Chondrocyte (in vitro differentiated cells): ENCODE data around the gene ARID5B. TPM values are rescaled to one million over a fixed set of nuclear protein-coding genes. Genes with fewer than 3 reads are reported as not detected.

ENCODE experiments used
- DNase-seq: peaks from one replicate; pipeline ENCODE4 v3.0.0; 2021; ENCODE audit warnings: mixed read lengths, low spot score
- H3K27ac Mint-ChIP-seq: one replicate; pipeline ENCODE4 v1.8.0; 2021; ENCODE audit warnings: mild to moderate bottlenecking, moderate library complexity, mixed read lengths; ENCODE audit not compliant: unreplicated experiment
- H3K27me3 Mint-ChIP-seq: 2 replicates; pipeline ENCODE4 v1.8.0; 2021; ENCODE audit warnings: low read depth, mixed read lengths
- H3K36me3 Mint-ChIP-seq: 2 replicates; pipeline ENCODE4 v1.8.0; 2021; ENCODE audit warnings: low read depth, mixed read lengths
- H3K4me1 Mint-ChIP-seq: 2 replicates; pipeline ENCODE4 v1.8.0; 2021; ENCODE audit warnings: low read depth, mild to moderate bottlenecking, mixed read lengths
- H3K4me3 Mint-ChIP-seq: one replicate; pipeline ENCODE4 v1.8.0; 2021; ENCODE audit warnings: mild to moderate bottlenecking, moderate library complexity, mixed read lengths; ENCODE audit not compliant: unreplicated experiment
- H3K9me3 Mint-ChIP-seq: 2 replicates; pipeline ENCODE4 v1.8.0; 2021; ENCODE audit warnings: low read depth, mixed read lengths
- CTCF ChIP-seq: fragments of 200-600 bp; sonication (generic); IDR thresholded peaks from 2 replicates; pipeline ENCODE4 v1.5.0; 2021; ENCODE audit warnings: antibody characterized with exemption, mild to moderate bottlenecking, moderate library complexity
- total RNA-seq: library from RNA; stranded (reverse); gene quantifications from 3 replicates; pipeline ENCODE4 v1.2.1, GENCODE V29; 2021

The ARID5B gene
- total RNA-seq, 1 donor from 2014 or later: 93.6 TPM

- Mint-ChIP-seq H3K9me3 (peaks cover 5% of the 10 kb centered on the region), H3K4me1 (peaks cover 82% of the 10 kb centered on the region), H3K27ac (peak overlapping the region; percentile 64), H3K36me3 (peaks cover 5% of the 10 kb centered on the region), H3K27me3 (no peaks in the 10 kb centered on the region), H3K4me3 (no peak overlapping the region)
- no peak for TF ChIP-seq CTCF
- DNase-seq: no peak
Measured at GRCh38 chr10:61970182-61971002, 68.9 kb downstream of the ARID5B start.

- Mint-ChIP-seq H3K36me3 (peaks cover 5% of the 10 kb centered on the region), H3K27me3 (no peaks in the 10 kb centered on the region), H3K4me3 (no peak overlapping the region), H3K4me1 (peaks cover 83% of the 10 kb centered on the region), H3K9me3 (peaks cover 5% of the 10 kb centered on the region), H3K27ac (peak overlapping the region; percentile 64)
- no peak for DNase-seq
- no peak for TF ChIP-seq CTCF
Measured at GRCh38 chr10:61971003-61971325, 69.5 kb downstream of the ARID5B start.

DNA sequence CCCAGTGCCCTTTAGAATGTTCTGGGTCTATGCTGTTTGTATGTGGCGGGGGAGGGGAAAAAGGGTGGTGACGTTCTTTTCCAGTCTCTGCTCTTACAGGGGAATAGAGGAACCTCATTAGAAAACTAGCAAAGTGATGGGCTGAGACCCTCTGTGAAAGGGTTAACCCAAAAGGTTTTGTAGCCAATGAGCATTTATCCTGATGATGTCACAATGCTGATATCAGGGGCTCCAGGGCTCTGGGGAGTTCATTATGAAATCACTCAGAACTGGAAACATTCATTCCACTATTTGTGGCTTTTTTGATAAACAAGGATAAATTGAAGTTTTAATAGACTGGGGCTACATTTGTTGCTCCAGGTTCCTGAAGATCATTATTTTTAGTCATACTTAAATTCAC, 71.7 kb downstream of the ARID5B start:
- no peak for TF ChIP-seq CTCF
- Mint-ChIP-seq H3K4me1 (peaks cover 66% of the 10 kb centered on the region), H3K9me3 (peaks cover 3% of the 10 kb centered on the region), H3K36me3 (peaks cover 2% of the 10 kb centered on the region), H3K4me3 (no peak overlapping the region), H3K27ac (no peak overlapping the region), H3K27me3 (no peaks in the 10 kb centered on the region)
- DNase-seq: no peak

GRCh38 chr10:61973906-61974305, 72.4 kb downstream of the ARID5B start:
- Mint-ChIP-seq H3K4me3 (no peak overlapping the region), H3K27me3 (no peaks in the 10 kb centered on the region), H3K9me3 (peaks cover 6% of the 10 kb centered on the region), H3K4me1 (peaks cover 59% of the 10 kb centered on the region), H3K36me3 (peaks cover 4% of the 10 kb centered on the region), H3K27ac (peak overlapping the region; percentile 75)
- no peak for DNase-seq
- TF ChIP-seq CTCF: no peak

- H3K27me3 Mint-ChIP-seq: no peaks in the 10 kb centered on the region
- peak overlapping the region; percentile 8 for H3K4me3 Mint-ChIP-seq
- H3K4me1 Mint-ChIP-seq: peaks cover 55% of the 10 kb centered on the region
- DNase-seq: no peak
- H3K36me3 Mint-ChIP-seq: peaks cover 4% of the 10 kb centered on the region
- peak overlapping the region; percentile 79 for H3K27ac Mint-ChIP-seq
- TF ChIP-seq CTCF: no peak
- peaks cover 6% of the 10 kb centered on the region for H3K9me3 Mint-ChIP-seq
Measured at GRCh38 chr10:61974601-61975390, 73.3 kb downstream of the ARID5B start.
